Hepatocyte (in vitro differentiated cells): Measurements from ENCODE around the gene GOLGA3.

Experiments used
- EZH2 ChIP-seq: fragments of 200-600 bp; sonication (generic); IDR thresholded peaks from 2 replicates; pipeline ENCODE4 v1.6.1; 2016; ENCODE audit warnings: antibody characterized with exemption, mild to moderate bottlenecking, borderline replicate concordance
- EZH2phosphoT487 ChIP-seq: fragments of 200-600 bp; sonication (generic); IDR thresholded peaks from one replicate; pipeline ENCODE4 v1.6.1; 2018; ENCODE audit warnings: antibody characterized with exemption, mild to moderate bottlenecking, low read depth, moderate library complexity; ENCODE audit not compliant: unreplicated experiment, severe bottlenecking
- TF ChIP-seq, protein P1 (sequence below): fragments of 200-600 bp; sonication (generic); IDR thresholded peaks from 2 replicates; pipeline ENCODE4 v1.5.1; 2016; ENCODE audit warnings: antibody characterized with exemption, mild to moderate bottlenecking; ENCODE audit not compliant: poor library complexity

DNA sequence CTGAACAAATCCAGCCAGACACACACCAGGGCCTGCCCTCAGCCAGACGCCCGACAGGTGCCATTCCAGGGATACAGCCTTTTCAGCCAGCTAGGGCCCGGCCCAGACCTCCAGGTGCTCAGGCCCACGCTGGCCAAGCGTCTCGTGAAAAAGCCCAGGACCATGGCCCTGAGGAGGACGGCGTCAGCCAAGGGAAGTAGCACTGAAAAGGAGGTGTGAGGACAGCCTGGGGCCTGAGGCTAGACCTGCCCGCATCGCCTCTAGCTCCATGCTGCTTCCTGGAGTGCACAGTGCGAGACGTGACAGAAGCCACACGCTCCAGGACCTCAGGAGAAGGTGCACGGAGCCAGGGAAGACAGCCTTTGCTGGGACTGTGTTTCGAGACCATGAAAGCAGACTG, 29.8 kb downstream of the GOLGA3 start:
- TF ChIP-seq, protein P1, sequence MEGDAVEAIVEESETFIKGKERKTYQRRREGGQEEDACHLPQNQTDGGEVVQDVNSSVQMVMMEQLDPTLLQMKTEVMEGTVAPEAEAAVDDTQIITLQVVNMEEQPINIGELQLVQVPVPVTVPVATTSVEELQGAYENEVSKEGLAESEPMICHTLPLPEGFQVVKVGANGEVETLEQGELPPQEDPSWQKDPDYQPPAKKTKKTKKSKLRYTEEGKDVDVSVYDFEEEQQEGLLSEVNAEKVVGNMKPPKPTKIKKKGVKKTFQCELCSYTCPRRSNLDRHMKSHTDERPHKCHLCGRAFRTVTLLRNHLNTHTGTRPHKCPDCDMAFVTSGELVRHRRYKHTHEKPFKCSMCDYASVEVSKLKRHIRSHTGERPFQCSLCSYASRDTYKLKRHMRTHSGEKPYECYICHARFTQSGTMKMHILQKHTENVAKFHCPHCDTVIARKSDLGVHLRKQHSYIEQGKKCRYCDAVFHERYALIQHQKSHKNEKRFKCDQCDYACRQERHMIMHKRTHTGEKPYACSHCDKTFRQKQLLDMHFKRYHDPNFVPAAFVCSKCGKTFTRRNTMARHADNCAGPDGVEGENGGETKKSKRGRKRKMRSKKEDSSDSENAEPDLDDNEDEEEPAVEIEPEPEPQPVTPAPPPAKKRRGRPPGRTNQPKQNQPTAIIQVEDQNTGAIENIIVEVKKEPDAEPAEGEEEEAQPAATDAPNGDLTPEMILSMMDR: no peak
- TF ChIP-seq EZH2phosphoT487 (no peak), EZH2 (no peak)
